ENCODE results near the gene CRBN. TPM values are rescaled to one million over a fixed set of nuclear protein-coding genes. Genes with fewer than 3 reads are reported as not detected.

CRBN gene
- total RNA-seq, 1 experiment from 2014 or later: 23.2 TPM

GRCh38 chr3:3129579-3129978, 49.9 kb downstream of the CRBN start:
- Histone ChIP-seq H3K36me3 (peaks cover 28% of the 10 kb centered on the region), H3K27me3 (no peaks in the 10 kb centered on the region), H3K9me3 (no peaks in the 10 kb centered on the region), H3K4me3 (no peak overlapping the region)
- no peak for DNase-seq

GRCh38 chr3:3127432-3128010, 52.0 kb downstream of the CRBN start:
- DNase-seq: no peak
- no peaks in the 10 kb centered on the region for H3K27me3 ChIP-seq
- H3K36me3 ChIP-seq: peaks cover 28% of the 10 kb centered on the region
- no peaks in the 10 kb centered on the region for H3K9me3 ChIP-seq
- H3K4me3 ChIP-seq: peak overlapping the region; percentile 90

GRCh38 chr3:3126477-3127431, 52.7 kb downstream of the CRBN start, which contains the start of gene TRNT1:
TRNT1 (plus strand) TSS chr3:3126940; CDS start chr3:3129041, 2,101 bp downstream.
- Histone ChIP-seq H3K36me3 (peaks cover 28% of the 10 kb centered on the region), H3K9me3 (no peaks in the 10 kb centered on the region), H3K4me3 (peak within 1 kb of the TSS; percentile 90), H3K27me3 (no peaks in the 10 kb centered on the region)
- DNase-seq: peak; percentile 90

GRCh38 chr3:3125977-3126376, 53.5 kb downstream of the CRBN start:
- H3K36me3 ChIP-seq: peaks cover 28% of the 10 kb centered on the region
- DNase-seq: no peak

GRCh38 chr3:3119393-3119851, 60.1 kb downstream of the CRBN start:
- Histone ChIP-seq H3K27me3 (no peaks in the 10 kb centered on the region), H3K4me3 (no peak overlapping the region), H3K36me3 (no peaks in the 10 kb centered on the region), H3K9me3 (no peaks in the 10 kb centered on the region)
- DNase-seq: no peak

More at GRCh38 chr3:3125977-3126376, 53.5 kb downstream of the CRBN start:
- H3K9me3 ChIP-seq: no peaks in the 10 kb centered on the region
- H3K27me3 ChIP-seq: no peaks in the 10 kb centered on the region
- H3K4me3 ChIP-seq: peak overlapping the region; percentile 90

- Histone ChIP-seq H3K4me3 (no peak overlapping the region), H3K27me3 (no peaks in the 10 kb centered on the region), H3K9me3 (no peaks in the 10 kb centered on the region), H3K36me3 (no peaks in the 10 kb centered on the region)
- DNase-seq: no peak
These were observed 61.8 kb downstream of the CRBN start for GRCh38 chr3:3117651-3118050.

- no peak for DNase-seq
These were observed 66.3 kb downstream of the CRBN start for GRCh38 chr3:3113042-3113709.

GRCh38 chr3:3110749-3111361, 68.6 kb downstream of the CRBN start:
- no peak overlapping the region for H3K4me3 ChIP-seq
- no peaks in the 10 kb centered on the region for H3K36me3 ChIP-seq
- H3K27me3 ChIP-seq: no peaks in the 10 kb centered on the region
- H3K9me3 ChIP-seq: no peaks in the 10 kb centered on the region
- no peak for DNase-seq

More at GRCh38 chr3:3113042-3113709, 66.3 kb downstream of the CRBN start:
- Histone ChIP-seq H3K4me3 (no peak overlapping the region), H3K36me3 (no peaks in the 10 kb centered on the region), H3K27me3 (no peaks in the 10 kb centered on the region), H3K9me3 (no peaks in the 10 kb centered on the region)

- Histone ChIP-seq H3K9me3 (no peaks in the 10 kb centered on the region), H3K4me3 (no peak within 1 kb of the TSS), H3K36me3 (no peaks in the 10 kb centered on the region), H3K27me3 (no peaks in the 10 kb centered on the region)
- no peak for DNase-seq
These were observed 69.2 kb downstream of the CRBN start, which contains the start of gene IL5RA for GRCh38 chr3:3110299-3110630. IL5RA (minus strand) TSS chr3:3110374; CDS start chr3:3104984, 5,390 bp downstream.

- H3K36me3 ChIP-seq: no peaks in the 10 kb centered on the region
- no peaks in the 10 kb centered on the region for H3K9me3 ChIP-seq
- no peaks in the 10 kb centered on the region for H3K27me3 ChIP-seq
- DNase-seq: no peak
- no peak overlapping the region for H3K4me3 ChIP-seq
These were observed 69.8 kb downstream of the CRBN start for GRCh38 chr3:3109407-3110298.

- no peaks in the 10 kb centered on the region for H3K9me3 ChIP-seq
- H3K36me3 ChIP-seq: no peaks in the 10 kb centered on the region
- H3K27me3 ChIP-seq: no peaks in the 10 kb centered on the region
- no peak for DNase-seq
- H3K4me3 ChIP-seq: no peak overlapping the region
These were observed 71.6 kb downstream of the CRBN start for GRCh38 chr3:3107858-3108257.

- no peak for DNase-seq
- Histone ChIP-seq H3K4me3 (no peak overlapping the region), H3K27me3 (no peaks in the 10 kb centered on the region), H3K36me3 (no peaks in the 10 kb centered on the region), H3K9me3 (no peaks in the 10 kb centered on the region)
These were observed 72.3 kb downstream of the CRBN start for GRCh38 chr3:3107181-3107580.

- H3K36me3 ChIP-seq: no peaks in the 10 kb centered on the region
- H3K4me3 ChIP-seq: no peak overlapping the region
- no peak for DNase-seq
- H3K9me3 ChIP-seq: no peaks in the 10 kb centered on the region
- H3K27me3 ChIP-seq: no peaks in the 10 kb centered on the region
These were observed 73.7 kb downstream of the CRBN start for GRCh38 chr3:3105815-3106214.

GRCh38 chr3:3105246-3105645, 74.2 kb downstream of the CRBN start:
- no peaks in the 10 kb centered on the region for H3K27me3 ChIP-seq
- no peak overlapping the region for H3K4me3 ChIP-seq
- no peak for DNase-seq
- H3K9me3 ChIP-seq: no peaks in the 10 kb centered on the region
- H3K36me3 ChIP-seq: no peaks in the 10 kb centered on the region

- no peaks in the 10 kb centered on the region for H3K36me3 ChIP-seq
- no peak overlapping the region for H3K4me3 ChIP-seq
- DNase-seq: no peak
- no peaks in the 10 kb centered on the region for H3K9me3 ChIP-seq
- H3K27me3 ChIP-seq: no peaks in the 10 kb centered on the region
These were observed 76.7 kb downstream of the CRBN start for GRCh38 chr3:3102751-3103150.
